Mesodermal cell (in vitro differentiated cells): ENCODE data around the gene FAM177B. TPM values are rescaled to one million over a fixed set of nuclear protein-coding genes. Genes with fewer than 3 reads are reported as not detected.

Experiments used
- H3K27ac ChIP-seq: 2 replicates; pipeline ENCODE4 v1.7.0; 2013; ENCODE audit warnings: mild to moderate bottlenecking, low read depth, low read length, moderate library complexity; ENCODE audit not compliant: severe bottlenecking
- H3K36me3 ChIP-seq: 2 replicates; pipeline ENCODE4 v1.7.1; 2013; ENCODE audit warnings: mild to moderate bottlenecking, low read length, moderate library complexity; ENCODE audit not compliant: control insufficient read depth, insufficient read depth
- H3K4me1 ChIP-seq: one replicate; pipeline ENCODE4 v1.7.1; 2013; ENCODE audit warnings: mild to moderate bottlenecking, low read length; ENCODE audit not compliant: insufficient read depth, control insufficient read depth, poor library complexity, severe bottlenecking
- H3K4me3 ChIP-seq: 2 replicates; pipeline ENCODE4 v1.7.0; 2013; ENCODE audit warnings: low read length, control low read depth, mild to moderate bottlenecking; ENCODE audit not compliant: insufficient read depth, poor library complexity, severe bottlenecking; ENCODE audit errors: extremely low read depth
- H3K9me3 ChIP-seq: 2 replicates; pipeline ENCODE4 v1.7.1; 2013; ENCODE audit warnings: mild to moderate bottlenecking, low read length, moderate library complexity; ENCODE audit not compliant: control insufficient read depth
- WGBS, 2 experiments: methylation state at CpG; one replicate each; pipeline ENCODE4 v1.1.5; 2013; ENCODE audit warnings: missing lambda C conversion rate in 2 of 2; ENCODE audit not compliant: insufficient coverage in 2 of 2; 5-methylcytosine and 5-hydroxymethylcytosine counted together
- polyA plus RNA-seq, 2 experiments: library from polyadenylated mRNA; stranded (reverse); fragments of 50-300 nt; gene quantifications; one replicate each; pipeline ENCODE4 v1.2.3, GENCODE V29; 2013

The FAM177B gene
- polyA plus RNA-seq (2013, experiment 1 of 2): not detected
- polyA plus RNA-seq (2013, experiment 2 of 2): not detected

- Histone ChIP-seq H3K4me3 (no peak within 1 kb of the TSS), H3K9me3 (no peaks in the 10 kb centered on the region), H3K36me3 (peaks cover 18% of the 10 kb centered on the region), H3K4me1 (no peaks in the 10 kb centered on the region), H3K27ac (no peak within 1 kb of the TSS)
- no CpG with 5 or more reads among the region's 1 CpG for WGBS, 2 experiments
Measured at GRCh38 chr1:222736972-222737371, at the start of gene FAM177B. Gene FAM177B, plus strand, starts transcription at chr1:222737202. Its CDS starts 9,344 bp downstream, at chr1:222746546.

GRCh38 chr1:222691016-222691415, 46.0 kb upstream of the FAM177B start:
- 100% methylated on average over 1 of the region's 1 CpG for WGBS, 2 experiments
- Histone ChIP-seq H3K27ac (no peak overlapping the region), H3K4me3 (no peak overlapping the region), H3K36me3 (peaks cover 39% of the 10 kb centered on the region), H3K4me1 (no peaks in the 10 kb centered on the region), H3K9me3 (no peaks in the 10 kb centered on the region)

GRCh38 chr1:222694927-222695326, 42.1 kb upstream of the FAM177B start:
- Histone ChIP-seq H3K4me1 (no peaks in the 10 kb centered on the region), H3K4me3 (no peak overlapping the region), H3K36me3 (peaks cover 36% of the 10 kb centered on the region), H3K9me3 (no peaks in the 10 kb centered on the region), H3K27ac (no peak overlapping the region)
- WGBS, 2 experiments: 91 to 100% methylated on average over 3 to 4 of the region's 5 CpGs

GRCh38 chr1:222696741-222697140, 40.3 kb upstream of the FAM177B start:
- Histone ChIP-seq H3K27ac (no peak overlapping the region), H3K9me3 (no peaks in the 10 kb centered on the region), H3K36me3 (peaks cover 48% of the 10 kb centered on the region), H3K4me3 (no peak overlapping the region), H3K4me1 (no peaks in the 10 kb centered on the region)
- 94 to 100% methylated on average over 4 to 8 of the region's 8 CpGs for WGBS, 2 experiments

GRCh38 chr1:222697203-222697602, 39.8 kb upstream of the FAM177B start:
- no peak overlapping the region for H3K27ac ChIP-seq
- H3K4me1 ChIP-seq: no peaks in the 10 kb centered on the region
- WGBS, 2 experiments: 89% methylated on average over 1 of the region's 2 CpGs; no CpG with 5 or more reads in 1 of the 2 experiments
- H3K4me3 ChIP-seq: no peak overlapping the region
- H3K9me3 ChIP-seq: no peaks in the 10 kb centered on the region
- peaks cover 49% of the 10 kb centered on the region for H3K36me3 ChIP-seq

GRCh38 chr1:222697826-222698225, 39.2 kb upstream of the FAM177B start:
- Histone ChIP-seq H3K27ac (no peak overlapping the region), H3K9me3 (no peaks in the 10 kb centered on the region), H3K36me3 (peaks cover 51% of the 10 kb centered on the region), H3K4me1 (no peaks in the 10 kb centered on the region), H3K4me3 (no peak overlapping the region)
- 90% methylated on average over 1 of the region's 2 CpGs; no CpG with 5 or more reads in 1 of the 2 experiments for WGBS, 2 experiments

GRCh38 chr1:222702210-222702609, 34.8 kb upstream of the FAM177B start:
- H3K27ac ChIP-seq: no peak overlapping the region
- peaks cover 78% of the 10 kb centered on the region for H3K36me3 ChIP-seq
- 96 to 100% methylated on average over 3 of the region's 4 CpGs for WGBS, 2 experiments
- peaks cover 15% of the 10 kb centered on the region for H3K9me3 ChIP-seq
- no peak overlapping the region for H3K4me3 ChIP-seq
- H3K4me1 ChIP-seq: no peaks in the 10 kb centered on the region

- peaks cover 79% of the 10 kb centered on the region for H3K36me3 ChIP-seq
- H3K27ac ChIP-seq: no peak overlapping the region
- peaks cover 15% of the 10 kb centered on the region for H3K9me3 ChIP-seq
- no peak overlapping the region for H3K4me3 ChIP-seq
- no peaks in the 10 kb centered on the region for H3K4me1 ChIP-seq
- no CpG with 5 or more reads among the region's 1 CpG for WGBS, 2 experiments
Measured at GRCh38 chr1:222704260-222704659, 32.7 kb upstream of the FAM177B start.

- peaks cover 7% of the 10 kb centered on the region for H3K4me1 ChIP-seq
- peaks cover 15% of the 10 kb centered on the region for H3K9me3 ChIP-seq
- WGBS, 2 experiments: 60 to 100% methylated on average over 1 of the region's 4 CpGs
- no peak overlapping the region for H3K27ac ChIP-seq
- H3K36me3 ChIP-seq: peaks cover 67% of the 10 kb centered on the region
- no peak overlapping the region for H3K4me3 ChIP-seq
Measured at GRCh38 chr1:222706815-222707214, 30.2 kb upstream of the FAM177B start.

- peaks cover 7% of the 10 kb centered on the region for H3K4me1 ChIP-seq
- peaks cover 8% of the 10 kb centered on the region for H3K9me3 ChIP-seq
- peaks cover 53% of the 10 kb centered on the region for H3K36me3 ChIP-seq
- no peak overlapping the region for H3K27ac ChIP-seq
- H3K4me3 ChIP-seq: no peak overlapping the region
- 80 to 94% methylated on average over 1 to 3 of the region's 5 CpGs for WGBS, 2 experiments
Measured at GRCh38 chr1:222709700-222710153, 27.3 kb upstream of the FAM177B start.

- Histone ChIP-seq H3K9me3 (no peaks in the 10 kb centered on the region), H3K27ac (peak overlapping the region; percentile 75), H3K4me3 (peak overlapping the region; percentile 83), H3K36me3 (peaks cover 46% of the 10 kb centered on the region), H3K4me1 (peaks cover 7% of the 10 kb centered on the region)
- 1% methylated on average over 21 to 25 of the region's 42 CpGs for WGBS, 2 experiments
Measured at GRCh38 chr1:222711319-222712252, 25.4 kb upstream of the FAM177B start.
